WERI-Rb-1 (cell line): ENCODE results near the gene DNAH2.

Experiments
- DNase-seq: peaks from one replicate; pipeline ENCODE4 v3.0.0-alpha.2; 2020
- H3K27ac ChIP-seq: fragments of 250-450 bp; sonication (Bioruptor Pico); 2 replicates; pipeline ENCODE4 v1.5.1; 2020; ENCODE audit warnings: mild to moderate bottlenecking, moderate library complexity
- H3K27me3 ChIP-seq: fragments of 250-450 bp; sonication (Bioruptor Pico); 2 replicates; pipeline ENCODE4 v1.5.1; 2021; ENCODE audit warnings: mild to moderate bottlenecking, low read depth, moderate library complexity; ENCODE audit not compliant: insufficient read depth, severe bottlenecking
- H3K36me3 ChIP-seq: fragments of 250-450 bp; sonication (Bioruptor Pico); 2 replicates; pipeline ENCODE4 v1.5.1; 2020; ENCODE audit warnings: mild to moderate bottlenecking, moderate library complexity
- H3K4me3 ChIP-seq: 2 replicates; pipeline ENCODE4 v1.5.1; 2011; ENCODE audit warnings: low read depth, mild to moderate bottlenecking, control low read depth, low read length
- H3K9me3 ChIP-seq: fragments of 250-450 bp; sonication (Bioruptor Pico); 2 replicates; pipeline ENCODE4 v1.5.1; 2021; ENCODE audit warnings: mild to moderate bottlenecking, moderate library complexity; ENCODE audit not compliant: severe bottlenecking
- TF ChIP-seq, protein P1 (sequence below): IDR thresholded peaks from 2 replicates; pipeline ENCODE4 v1.5.1; 2011; ENCODE audit warnings: low read depth, mild to moderate bottlenecking, control low read depth, inconsistent platforms, low read length

DNAH2 gene

DNA sequence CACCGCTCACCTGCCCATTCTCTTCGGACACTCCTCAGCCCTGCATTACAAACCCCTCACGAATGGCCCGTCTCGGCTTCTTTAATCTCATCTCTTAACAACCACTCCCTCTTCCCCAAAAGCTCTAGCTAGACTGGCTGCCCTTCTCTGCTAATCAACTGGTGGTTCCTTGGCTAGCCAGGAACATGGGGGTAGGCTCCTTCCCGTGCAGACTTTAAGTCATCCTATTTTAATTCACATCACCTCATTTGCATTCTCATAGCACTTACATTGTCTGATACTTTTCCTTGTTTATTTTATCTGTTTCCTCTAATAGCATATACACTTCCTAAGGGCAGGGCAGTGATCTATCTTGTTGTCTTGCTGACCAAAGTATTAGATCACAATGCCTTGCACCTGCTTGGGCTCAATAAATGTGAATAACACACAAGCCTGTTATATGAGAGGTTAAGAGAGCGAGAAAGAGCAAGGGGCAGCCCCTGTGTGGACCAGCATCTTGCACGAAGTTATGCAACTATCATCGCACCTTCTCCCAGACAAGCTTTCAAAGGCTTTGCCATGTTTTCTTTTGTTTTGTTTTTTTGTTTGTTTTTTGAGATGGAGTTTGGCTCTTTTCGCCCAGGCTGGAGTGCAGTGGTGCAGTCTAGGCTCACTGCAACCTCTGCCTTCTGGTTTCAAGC is 40.0 kb upstream of the DNAH2 start:
- peaks cover 26% of the 10 kb centered on the region for H3K36me3 ChIP-seq
- no peak overlapping the region for H3K27ac ChIP-seq
- H3K4me3 ChIP-seq: no peak overlapping the region
- no peak for DNase-seq
- no peaks in the 10 kb centered on the region for H3K27me3 ChIP-seq
- H3K9me3 ChIP-seq: peaks cover 8% of the 10 kb centered on the region
- TF ChIP-seq, protein P1, sequence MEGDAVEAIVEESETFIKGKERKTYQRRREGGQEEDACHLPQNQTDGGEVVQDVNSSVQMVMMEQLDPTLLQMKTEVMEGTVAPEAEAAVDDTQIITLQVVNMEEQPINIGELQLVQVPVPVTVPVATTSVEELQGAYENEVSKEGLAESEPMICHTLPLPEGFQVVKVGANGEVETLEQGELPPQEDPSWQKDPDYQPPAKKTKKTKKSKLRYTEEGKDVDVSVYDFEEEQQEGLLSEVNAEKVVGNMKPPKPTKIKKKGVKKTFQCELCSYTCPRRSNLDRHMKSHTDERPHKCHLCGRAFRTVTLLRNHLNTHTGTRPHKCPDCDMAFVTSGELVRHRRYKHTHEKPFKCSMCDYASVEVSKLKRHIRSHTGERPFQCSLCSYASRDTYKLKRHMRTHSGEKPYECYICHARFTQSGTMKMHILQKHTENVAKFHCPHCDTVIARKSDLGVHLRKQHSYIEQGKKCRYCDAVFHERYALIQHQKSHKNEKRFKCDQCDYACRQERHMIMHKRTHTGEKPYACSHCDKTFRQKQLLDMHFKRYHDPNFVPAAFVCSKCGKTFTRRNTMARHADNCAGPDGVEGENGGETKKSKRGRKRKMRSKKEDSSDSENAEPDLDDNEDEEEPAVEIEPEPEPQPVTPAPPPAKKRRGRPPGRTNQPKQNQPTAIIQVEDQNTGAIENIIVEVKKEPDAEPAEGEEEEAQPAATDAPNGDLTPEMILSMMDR: no peak

DNA sequence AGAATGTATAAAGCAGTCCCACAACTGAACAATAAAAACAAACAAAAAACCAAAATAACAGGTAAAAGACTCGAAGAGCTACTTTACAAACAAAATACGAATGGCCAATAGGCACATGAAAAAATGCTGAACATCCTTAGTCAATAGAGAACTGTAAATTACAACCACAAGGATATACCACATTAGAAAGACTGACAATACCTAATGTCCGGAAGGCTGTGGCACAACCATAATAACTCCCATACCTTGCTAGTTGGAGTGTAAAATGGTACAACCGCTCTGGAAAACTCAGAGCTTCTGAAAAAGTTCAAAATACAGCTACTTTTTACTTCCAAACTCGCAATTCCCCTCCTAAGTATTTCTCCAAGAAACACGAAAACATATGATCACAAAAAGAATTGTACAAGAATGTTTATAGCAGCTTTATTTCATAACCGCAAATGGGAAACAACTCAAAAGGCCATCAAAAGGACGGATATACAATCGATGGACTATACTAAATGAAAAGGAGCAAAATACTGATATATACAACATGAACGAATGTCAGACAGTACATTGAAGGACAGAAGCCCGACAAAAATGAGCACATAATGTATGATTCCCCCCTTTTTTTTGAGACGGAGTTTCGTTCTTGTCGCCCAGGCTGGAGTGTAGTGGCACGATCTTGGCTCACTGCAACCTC is 32.6 kb upstream of the DNAH2 start:
- TF ChIP-seq, protein P1: no peak
- Histone ChIP-seq H3K9me3 (no peaks in the 10 kb centered on the region), H3K27ac (peak overlapping the region; percentile 99), H3K27me3 (no peaks in the 10 kb centered on the region), H3K36me3 (peaks cover 21% of the 10 kb centered on the region), H3K4me3 (peak overlapping the region; percentile 96)
- DNase-seq: no peak

DNA sequence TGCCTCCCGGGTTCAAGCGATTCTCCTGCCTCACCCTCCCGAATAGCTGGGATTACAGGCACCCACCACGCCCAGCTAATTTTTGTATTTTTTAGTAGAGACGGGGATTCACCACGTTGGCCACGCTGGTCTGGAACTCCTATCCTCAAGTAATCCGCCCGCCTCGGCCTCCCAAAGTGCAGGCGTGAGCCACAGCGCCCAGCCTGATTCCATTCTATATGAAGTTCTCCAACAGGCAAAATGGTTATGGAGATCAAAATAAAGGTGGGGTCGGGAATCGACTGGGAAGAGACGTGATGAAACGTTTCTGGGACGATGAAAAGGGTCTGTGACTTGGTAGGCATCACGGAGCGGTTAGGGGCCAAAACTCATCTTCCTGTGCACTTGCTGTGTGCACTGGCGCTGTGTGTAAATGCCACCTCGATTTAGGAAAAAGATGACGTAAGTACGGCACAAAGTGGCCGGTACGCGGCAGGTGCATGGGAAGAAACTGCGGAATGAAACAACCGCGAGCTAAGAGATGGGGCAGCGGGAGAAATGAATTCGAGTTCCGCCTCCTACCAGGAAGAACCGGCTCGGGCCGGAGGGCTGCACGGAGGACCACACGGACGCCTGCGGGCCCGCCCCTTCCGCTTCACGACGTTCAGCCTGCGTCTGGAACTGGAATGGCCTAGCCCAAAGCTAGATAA is 31.9 kb upstream of the DNAH2 start:
- Histone ChIP-seq H3K27ac (peak overlapping the region; percentile 99), H3K27me3 (no peaks in the 10 kb centered on the region), H3K9me3 (no peaks in the 10 kb centered on the region), H3K36me3 (peaks cover 28% of the 10 kb centered on the region), H3K4me3 (peak overlapping the region; percentile 96)
- TF ChIP-seq, protein P1: no peak
- peak; percentile 94 for DNase-seq

DNA sequence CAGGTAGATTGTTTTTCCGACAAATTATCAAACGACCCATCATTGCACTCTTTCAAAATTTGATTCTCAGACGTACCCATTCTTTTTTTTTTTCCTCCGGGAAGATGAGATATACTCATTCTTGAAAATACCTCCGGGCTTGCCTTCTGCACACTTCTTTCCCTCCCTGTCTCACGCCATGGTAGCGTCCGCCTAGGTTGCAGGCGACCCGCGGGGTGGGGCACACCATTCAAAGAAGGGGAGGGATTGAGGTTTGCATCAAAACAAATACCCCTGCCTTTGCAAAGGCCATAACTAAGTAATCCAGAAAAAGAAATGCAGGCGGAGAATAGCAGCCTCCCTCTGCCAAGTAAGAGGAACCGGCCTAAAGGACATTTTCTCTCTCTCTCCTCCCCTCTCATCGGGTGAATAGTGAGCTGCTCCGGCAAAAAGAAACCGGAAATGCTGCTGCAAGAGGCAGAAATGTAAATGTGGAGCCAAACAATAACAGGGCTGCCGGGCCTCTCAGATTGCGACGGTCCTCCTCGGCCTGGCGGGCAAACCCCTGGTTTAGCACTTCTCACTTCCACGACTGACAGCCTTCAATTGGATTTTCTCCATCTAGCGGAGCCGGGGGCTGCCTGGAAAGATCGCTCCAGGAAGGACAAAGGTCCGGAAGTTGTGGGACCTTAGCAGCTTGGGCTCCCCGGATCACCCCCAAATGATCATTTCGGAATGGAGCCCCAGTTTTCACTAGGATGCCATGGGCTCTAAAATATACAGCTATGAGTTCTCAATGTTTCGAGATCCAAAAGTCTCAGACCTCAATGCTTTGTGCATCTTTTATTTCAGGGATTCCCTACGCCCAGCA is 31.1 kb upstream of the DNAH2 start:
- Histone ChIP-seq H3K4me3 (peak overlapping the region; percentile 96), H3K9me3 (no peaks in the 10 kb centered on the region), H3K27ac (peak overlapping the region; percentile 99), H3K36me3 (peaks cover 29% of the 10 kb centered on the region), H3K27me3 (no peaks in the 10 kb centered on the region)
- TF ChIP-seq, protein P1: no peak
- peak; percentile 82 for DNase-seq

DNA sequence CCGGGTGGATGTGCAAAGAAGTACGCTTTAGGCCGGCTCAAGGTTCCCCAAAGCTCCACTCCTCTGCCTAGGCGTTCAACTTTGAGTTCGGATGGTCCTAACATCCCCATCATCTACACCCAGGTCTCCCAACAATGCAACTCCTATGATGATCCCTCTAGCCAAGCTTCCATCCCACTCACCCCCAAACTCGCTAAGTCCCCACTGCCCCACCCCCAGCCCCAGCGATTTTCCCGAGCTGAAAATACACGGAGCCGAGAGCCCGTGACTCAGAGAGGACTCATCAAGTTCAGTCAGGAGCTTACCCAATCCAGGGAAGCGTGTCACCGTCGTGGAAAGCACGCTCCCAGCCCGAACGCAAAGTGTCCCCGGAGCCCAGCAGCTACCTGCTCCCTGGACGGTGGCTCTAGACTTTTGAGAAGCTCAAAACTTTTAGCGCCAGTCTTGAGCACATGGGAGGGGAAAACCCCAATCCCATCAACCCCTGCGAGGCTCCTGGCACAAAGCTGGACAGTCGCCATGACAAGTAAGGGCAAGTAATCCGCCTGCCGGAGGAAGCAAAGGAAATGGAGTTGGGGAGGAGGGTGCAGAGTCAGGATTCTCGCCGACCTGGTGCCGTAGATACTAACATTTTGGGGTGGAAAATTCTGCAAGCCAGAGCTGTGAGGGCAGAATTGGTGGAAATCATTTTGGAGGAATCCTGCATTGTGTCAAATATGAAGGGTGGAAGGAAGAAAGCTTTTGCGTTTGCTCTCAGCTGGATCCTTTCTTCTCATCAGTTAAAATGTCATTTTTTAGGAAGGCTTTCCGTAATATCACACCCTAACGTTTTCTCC is 30.3 kb upstream of the DNAH2 start, which contains the start of gene TP53:
Gene TP53 (minus strand): TSS at position 419 of the 836 bp plus-strand sequence. CDS start 10,896 bp downstream, outside the sequence.
- H3K4me3 ChIP-seq: peak within 1 kb of the TSS; percentile 96
- TF ChIP-seq, protein P1: no peak
- H3K27me3 ChIP-seq: no peaks in the 10 kb centered on the region
- H3K9me3 ChIP-seq: no peaks in the 10 kb centered on the region
- DNase-seq: peak; percentile 92
- peak within 1 kb of the TSS; percentile 99 for H3K27ac ChIP-seq
- H3K36me3 ChIP-seq: peaks cover 29% of the 10 kb centered on the region
